GM10847 (cell line): ENCODE data around the gene PLK5.

Experiments used
- POLR2A ChIP-seq: IDR thresholded peaks from 2 replicates; pipeline ENCODE4 v1.6.1; 2011; ENCODE audit not compliant: insufficient read length; ENCODE audit errors: extremely low read depth

PLK5 gene

GRCh38 chr19:1574354-1575136 lies 50.7 kb downstream of the PLK5 start:
- TF ChIP-seq POLR2A, result no peak

- no peak for TF ChIP-seq POLR2A
These were observed 51.7 kb downstream of the PLK5 start for GRCh38 chr19:1575323-1576241.

- TF ChIP-seq POLR2A, result no peak
These were observed 52.6 kb downstream of the PLK5 start for GRCh38 chr19:1576242-1577089.

GRCh38 chr19:1577090-1577928 lies 53.4 kb downstream of the PLK5 start:
- TF ChIP-seq POLR2A, result no peak

- no peak for TF ChIP-seq POLR2A
These were observed 54.2 kb downstream of the PLK5 start for GRCh38 chr19:1577929-1578618.

- TF ChIP-seq POLR2A, result no peak
These were observed 55.3 kb downstream of the PLK5 start for GRCh38 chr19:1579222-1579621.

GRCh38 chr19:1580382-1580781 lies 56.5 kb downstream of the PLK5 start:
- no peak for TF ChIP-seq POLR2A

- TF ChIP-seq POLR2A, result no peak
These were observed 57.1 kb downstream of the PLK5 start for GRCh38 chr19:1580957-1581356.

- no peak for TF ChIP-seq POLR2A
These were observed 58.3 kb downstream of the PLK5 start for GRCh38 chr19:1582201-1582600.

- TF ChIP-seq POLR2A, result no peak
These were observed 60.8 kb downstream of the PLK5 start for GRCh38 chr19:1584500-1585242.

GRCh38 chr19:1585243-1585580 lies 61.3 kb downstream of the PLK5 start:
- no peak for TF ChIP-seq POLR2A
